ENCODE data around the gene PNKD. TPM values are rescaled to one million over a fixed set of nuclear protein-coding genes. Genes with fewer than 3 reads are reported as not detected.

Gene PNKD
- total and polyA plus RNA-seq, 2 experiments from 2014 or later: 28.2 to 83.3 TPM

DNA sequence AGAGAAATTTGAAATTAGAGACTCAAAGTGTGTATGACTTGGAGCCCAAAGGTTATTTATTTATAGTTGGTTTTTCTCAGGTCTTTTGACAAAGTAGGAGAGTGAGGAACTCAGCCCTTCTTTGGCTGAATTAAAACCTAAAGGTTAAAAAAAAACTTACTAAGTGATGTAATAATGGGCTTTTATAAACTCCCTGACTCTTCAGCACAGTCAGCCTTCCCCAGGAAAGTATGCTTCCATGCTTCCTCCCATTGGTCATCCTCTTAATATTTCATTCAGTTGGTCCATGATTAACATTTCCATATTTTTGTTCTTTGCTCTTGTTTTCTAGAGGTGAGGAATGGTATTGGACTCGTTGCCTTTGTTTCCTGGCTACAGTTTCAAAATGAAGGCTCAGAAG is 46.1 kb upstream of the PNKD start:
- H3K36me3 ChIP-seq (ENCODE audit: insufficient read depth): peaks cover 33% of the 10 kb centered on the region

More for the DNA sequence above, 46.1 kb upstream of the PNKD start:
- H3K9me2 ChIP-seq (ENCODE audit: insufficient read depth): no peaks in the 10 kb centered on the region
- H4K20me1 ChIP-seq (replicated peaks; ENCODE audit: insufficient read depth): peaks cover 84% of the 10 kb centered on the region
- no peak for DNase-seq (ENCODE audit: low spot score)
- ATAC-seq: no peak
- H3K4me3 ChIP-seq: no peak overlapping the region
- H3K4me2 ChIP-seq: no peak overlapping the region
- TF ChIP-seq POLR2AphosphoS5 (IDR thresholded peaks at IDR 0.05; ENCODE audit: low read depth): no peak
- no peak for TF ChIP-seq JUNB (IDR thresholded peaks at IDR 0.05; ENCODE audit: unreplicated experiment)
- TF ChIP-seq NANOG (IDR thresholded peaks at IDR 0.05; ENCODE audit: borderline replicate concordance): no peak
- no peak for TF ChIP-seq STAT1 (IDR thresholded peaks at IDR 0.05; ENCODE audit: unreplicated experiment)
- TF ChIP-seq, protein P1, sequence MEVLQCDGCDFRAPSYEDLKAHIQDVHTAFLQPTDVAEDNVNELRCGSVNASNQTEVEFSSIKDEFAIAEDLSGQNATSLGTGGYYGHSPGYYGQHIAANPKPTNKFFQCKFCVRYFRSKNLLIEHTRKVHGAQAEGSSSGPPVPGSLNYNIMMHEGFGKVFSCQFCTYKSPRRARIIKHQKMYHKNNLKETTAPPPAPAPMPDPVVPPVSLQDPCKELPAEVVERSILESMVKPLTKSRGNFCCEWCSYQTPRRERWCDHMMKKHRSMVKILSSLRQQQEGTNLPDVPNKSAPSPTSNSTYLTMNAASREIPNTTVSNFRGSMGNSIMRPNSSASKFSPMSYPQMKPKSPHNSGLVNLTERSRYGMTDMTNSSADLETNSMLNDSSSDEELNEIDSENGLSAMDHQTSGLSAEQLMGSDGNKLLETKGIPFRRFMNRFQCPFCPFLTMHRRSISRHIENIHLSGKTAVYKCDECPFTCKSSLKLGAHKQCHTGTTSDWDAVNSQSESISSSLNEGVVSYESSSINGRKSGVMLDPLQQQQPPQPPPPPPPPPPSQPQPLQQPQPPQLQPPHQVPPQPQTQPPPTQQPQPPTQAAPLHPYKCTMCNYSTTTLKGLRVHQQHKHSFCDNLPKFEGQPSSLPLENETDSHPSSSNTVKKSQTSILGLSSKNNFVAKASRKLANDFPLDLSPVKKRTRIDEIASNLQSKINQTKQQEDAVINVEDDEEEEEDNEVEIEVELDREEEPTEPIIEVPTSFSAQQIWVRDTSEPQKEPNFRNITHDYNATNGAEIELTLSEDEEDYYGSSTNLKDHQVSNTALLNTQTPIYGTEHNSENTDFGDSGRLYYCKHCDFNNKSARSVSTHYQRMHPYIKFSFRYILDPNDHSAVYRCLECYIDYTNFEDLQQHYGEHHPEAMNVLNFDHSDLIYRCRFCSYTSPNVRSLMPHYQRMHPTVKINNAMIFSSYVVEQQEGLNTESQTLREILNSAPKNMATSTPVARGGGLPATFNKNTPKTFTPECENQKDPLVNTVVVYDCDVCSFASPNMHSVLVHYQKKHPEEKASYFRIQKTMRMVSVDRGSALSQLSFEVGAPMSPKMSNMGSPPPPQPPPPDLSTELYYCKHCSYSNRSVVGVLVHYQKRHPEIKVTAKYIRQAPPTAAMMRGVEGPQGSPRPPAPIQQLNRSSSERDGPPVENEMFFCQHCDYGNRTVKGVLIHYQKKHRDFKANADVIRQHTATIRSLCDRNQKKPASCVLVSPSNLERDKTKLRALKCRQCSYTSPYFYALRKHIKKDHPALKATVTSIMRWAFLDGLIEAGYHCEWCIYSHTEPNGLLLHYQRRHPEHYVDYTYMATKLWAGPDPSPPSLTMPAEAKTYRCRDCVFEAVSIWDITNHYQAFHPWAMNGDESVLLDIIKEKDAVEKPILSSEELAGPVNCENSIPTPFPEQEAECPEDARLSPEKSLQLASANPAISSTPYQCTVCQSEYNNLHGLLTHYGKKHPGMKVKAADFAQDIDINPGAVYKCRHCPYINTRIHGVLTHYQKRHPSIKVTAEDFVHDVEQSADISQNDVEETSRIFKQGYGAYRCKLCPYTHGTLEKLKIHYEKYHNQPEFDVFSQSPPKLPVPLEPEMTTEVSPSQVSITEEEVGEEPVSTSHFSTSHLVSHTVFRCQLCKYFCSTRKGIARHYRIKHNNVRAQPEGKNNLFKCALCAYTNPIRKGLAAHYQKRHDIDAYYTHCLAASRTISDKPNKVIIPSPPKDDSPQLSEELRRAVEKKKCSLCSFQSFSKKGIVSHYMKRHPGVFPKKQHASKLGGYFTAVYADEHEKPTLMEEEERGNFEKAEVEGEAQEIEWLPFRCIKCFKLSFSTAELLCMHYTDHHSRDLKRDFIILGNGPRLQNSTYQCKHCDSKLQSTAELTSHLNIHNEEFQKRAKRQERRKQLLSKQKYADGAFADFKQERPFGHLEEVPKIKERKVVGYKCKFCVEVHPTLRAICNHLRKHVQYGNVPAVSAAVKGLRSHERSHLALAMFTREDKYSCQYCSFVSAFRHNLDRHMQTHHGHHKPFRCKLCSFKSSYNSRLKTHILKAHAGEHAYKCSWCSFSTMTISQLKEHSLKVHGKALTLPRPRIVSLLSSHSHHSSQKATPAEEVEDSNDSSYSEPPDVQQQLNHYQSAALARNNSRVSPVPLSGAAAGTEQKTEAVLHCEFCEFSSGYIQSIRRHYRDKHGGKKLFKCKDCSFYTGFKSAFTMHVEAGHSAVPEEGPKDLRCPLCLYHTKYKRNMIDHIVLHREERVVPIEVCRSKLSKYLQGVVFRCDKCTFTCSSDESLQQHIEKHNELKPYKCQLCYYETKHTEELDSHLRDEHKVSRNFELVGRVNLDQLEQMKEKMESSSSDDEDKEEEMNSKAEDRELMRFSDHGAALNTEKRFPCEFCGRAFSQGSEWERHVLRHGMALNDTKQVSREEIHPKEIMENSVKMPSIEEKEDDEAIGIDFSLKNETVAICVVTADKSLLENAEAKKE (CRISPR knock-in tag; IDR thresholded peaks at IDR 0.05): no peak
- no peak for TF ChIP-seq ZNF331 (CRISPR knock-in tag; IDR thresholded peaks at IDR 0.05; ENCODE audit: low read depth)
- TF ChIP-seq CTCF (conservative IDR thresholded peaks at IDR 0.05; ENCODE audit: low read depth in 2 of 2): no peak
- no peak for TF ChIP-seq EZH2 (IDR thresholded peaks at IDR 0.05; ENCODE audit: low read depth, unreplicated experiment)
- TF ChIP-seq EZH2phosphoT487 (IDR thresholded peaks at IDR 0.05; ENCODE audit: unreplicated experiment): no peak
- no peak for TF ChIP-seq ZNF114 (CRISPR knock-in tag; IDR thresholded peaks at IDR 0.05)
- TF ChIP-seq, protein P2, sequence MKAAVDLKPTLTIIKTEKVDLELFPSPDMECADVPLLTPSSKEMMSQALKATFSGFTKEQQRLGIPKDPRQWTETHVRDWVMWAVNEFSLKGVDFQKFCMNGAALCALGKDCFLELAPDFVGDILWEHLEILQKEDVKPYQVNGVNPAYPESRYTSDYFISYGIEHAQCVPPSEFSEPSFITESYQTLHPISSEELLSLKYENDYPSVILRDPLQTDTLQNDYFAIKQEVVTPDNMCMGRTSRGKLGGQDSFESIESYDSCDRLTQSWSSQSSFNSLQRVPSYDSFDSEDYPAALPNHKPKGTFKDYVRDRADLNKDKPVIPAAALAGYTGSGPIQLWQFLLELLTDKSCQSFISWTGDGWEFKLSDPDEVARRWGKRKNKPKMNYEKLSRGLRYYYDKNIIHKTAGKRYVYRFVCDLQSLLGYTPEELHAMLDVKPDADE (IDR thresholded peaks at IDR 0.05): no peak
- TF ChIP-seq, protein P3, sequence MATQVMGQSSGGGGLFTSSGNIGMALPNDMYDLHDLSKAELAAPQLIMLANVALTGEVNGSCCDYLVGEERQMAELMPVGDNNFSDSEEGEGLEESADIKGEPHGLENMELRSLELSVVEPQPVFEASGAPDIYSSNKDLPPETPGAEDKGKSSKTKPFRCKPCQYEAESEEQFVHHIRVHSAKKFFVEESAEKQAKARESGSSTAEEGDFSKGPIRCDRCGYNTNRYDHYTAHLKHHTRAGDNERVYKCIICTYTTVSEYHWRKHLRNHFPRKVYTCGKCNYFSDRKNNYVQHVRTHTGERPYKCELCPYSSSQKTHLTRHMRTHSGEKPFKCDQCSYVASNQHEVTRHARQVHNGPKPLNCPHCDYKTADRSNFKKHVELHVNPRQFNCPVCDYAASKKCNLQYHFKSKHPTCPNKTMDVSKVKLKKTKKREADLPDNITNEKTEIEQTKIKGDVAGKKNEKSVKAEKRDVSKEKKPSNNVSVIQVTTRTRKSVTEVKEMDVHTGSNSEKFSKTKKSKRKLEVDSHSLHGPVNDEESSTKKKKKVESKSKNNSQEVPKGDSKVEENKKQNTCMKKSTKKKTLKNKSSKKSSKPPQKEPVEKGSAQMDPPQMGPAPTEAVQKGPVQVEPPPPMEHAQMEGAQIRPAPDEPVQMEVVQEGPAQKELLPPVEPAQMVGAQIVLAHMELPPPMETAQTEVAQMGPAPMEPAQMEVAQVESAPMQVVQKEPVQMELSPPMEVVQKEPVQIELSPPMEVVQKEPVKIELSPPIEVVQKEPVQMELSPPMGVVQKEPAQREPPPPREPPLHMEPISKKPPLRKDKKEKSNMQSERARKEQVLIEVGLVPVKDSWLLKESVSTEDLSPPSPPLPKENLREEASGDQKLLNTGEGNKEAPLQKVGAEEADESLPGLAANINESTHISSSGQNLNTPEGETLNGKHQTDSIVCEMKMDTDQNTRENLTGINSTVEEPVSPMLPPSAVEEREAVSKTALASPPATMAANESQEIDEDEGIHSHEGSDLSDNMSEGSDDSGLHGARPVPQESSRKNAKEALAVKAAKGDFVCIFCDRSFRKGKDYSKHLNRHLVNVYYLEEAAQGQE (IDR thresholded peaks at IDR 0.05; ENCODE audit: unreplicated experiment): no peak
- no peak for TF ChIP-seq CREB1 (CRISPR knock-in tag; IDR thresholded peaks at IDR 0.05; ENCODE audit: low read depth)
- Mint-ChIP-seq H3K27me3 (ENCODE audit: insufficient read depth, low read depth, poor library complexity) (no peaks in the 10 kb centered on the region), H3K4me3 (no peak overlapping the region), H3K4me1 (peaks cover 10% of the 10 kb centered on the region), H3K36me3 (ENCODE audit: low read depth) (peaks cover 63% of the 10 kb centered on the region), H3K27ac (peak overlapping the region; percentile 62), H3K9me3 (no peaks in the 10 kb centered on the region)
- H3K4me1 ChIP-seq (ENCODE audit: insufficient read depth): peaks cover 16% of the 10 kb centered on the region
- H3K27ac ChIP-seq (ENCODE audit: low read depth): no peak overlapping the region
- H3K27me3 ChIP-seq (ENCODE audit: insufficient read depth): no peaks in the 10 kb centered on the region
- peaks cover 89% of the 10 kb centered on the region for H3K79me2 ChIP-seq (replicated peaks; ENCODE audit: insufficient read depth)
- no peak overlapping the region for H2AFZ ChIP-seq
- H3F3A ChIP-seq (replicated peaks; ENCODE audit: low read depth): no peaks in the 10 kb centered on the region; the same call in 1 of the 2 replicates
